ENCODE data around the gene ENTR1.

DNA sequence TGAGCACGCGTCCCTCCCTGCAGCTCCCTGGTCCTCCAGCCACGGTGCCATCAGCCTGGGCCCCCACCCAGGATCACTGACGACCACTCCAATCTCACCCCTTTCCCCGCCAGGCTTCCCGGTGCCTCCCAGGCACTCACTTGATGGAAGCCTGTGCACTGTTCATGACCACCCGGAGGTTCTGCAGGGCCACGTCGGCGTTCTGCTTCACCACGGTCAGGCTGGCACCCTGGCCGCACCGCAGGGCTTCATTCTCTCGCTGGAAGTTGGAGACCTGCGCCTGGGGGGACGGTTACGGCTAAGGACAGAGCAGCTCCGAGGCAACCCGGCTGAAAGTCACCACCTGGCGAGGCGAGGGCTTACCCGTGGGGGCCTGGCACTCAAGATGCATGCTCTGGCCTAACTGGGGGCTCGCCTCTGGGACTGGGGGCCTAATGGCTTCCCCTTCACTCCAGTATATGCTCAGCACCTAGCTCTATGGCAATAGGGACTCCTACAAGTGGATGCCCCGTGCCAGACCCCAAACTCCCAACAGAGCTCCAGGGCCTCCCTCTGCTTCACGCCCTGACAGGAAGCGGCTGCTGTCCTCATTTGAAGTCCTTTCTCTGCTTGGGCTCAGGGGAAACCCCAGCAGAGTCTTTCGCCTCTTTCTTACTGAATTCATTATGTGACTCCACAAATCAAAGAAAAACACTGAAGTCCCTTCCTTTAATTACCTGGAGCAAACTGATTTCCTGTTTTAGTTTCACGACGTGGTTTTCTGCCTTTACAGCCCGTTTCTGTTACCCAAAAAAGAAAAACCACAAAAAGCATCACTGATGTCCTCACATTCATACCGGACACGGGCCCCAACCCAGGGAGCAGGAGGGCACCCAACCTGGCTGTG, 6.3 kb downstream of the ENTR1 start:
- TF ChIP-seq, protein P1, sequence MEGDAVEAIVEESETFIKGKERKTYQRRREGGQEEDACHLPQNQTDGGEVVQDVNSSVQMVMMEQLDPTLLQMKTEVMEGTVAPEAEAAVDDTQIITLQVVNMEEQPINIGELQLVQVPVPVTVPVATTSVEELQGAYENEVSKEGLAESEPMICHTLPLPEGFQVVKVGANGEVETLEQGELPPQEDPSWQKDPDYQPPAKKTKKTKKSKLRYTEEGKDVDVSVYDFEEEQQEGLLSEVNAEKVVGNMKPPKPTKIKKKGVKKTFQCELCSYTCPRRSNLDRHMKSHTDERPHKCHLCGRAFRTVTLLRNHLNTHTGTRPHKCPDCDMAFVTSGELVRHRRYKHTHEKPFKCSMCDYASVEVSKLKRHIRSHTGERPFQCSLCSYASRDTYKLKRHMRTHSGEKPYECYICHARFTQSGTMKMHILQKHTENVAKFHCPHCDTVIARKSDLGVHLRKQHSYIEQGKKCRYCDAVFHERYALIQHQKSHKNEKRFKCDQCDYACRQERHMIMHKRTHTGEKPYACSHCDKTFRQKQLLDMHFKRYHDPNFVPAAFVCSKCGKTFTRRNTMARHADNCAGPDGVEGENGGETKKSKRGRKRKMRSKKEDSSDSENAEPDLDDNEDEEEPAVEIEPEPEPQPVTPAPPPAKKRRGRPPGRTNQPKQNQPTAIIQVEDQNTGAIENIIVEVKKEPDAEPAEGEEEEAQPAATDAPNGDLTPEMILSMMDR (IDR thresholded peaks at IDR 0.05), result no peak
- TF ChIP-seq EP300 (IDR thresholded peaks at IDR 0.05) (no peak), POLR2A (IDR thresholded peaks at IDR 0.05) (no peak)
